Nucleus accumbens (tissue), 56 donors: ENCODE data around the gene CDC37.

ENCODE experiments used
- DNase-seq, 56 donors: peaks; one replicate each; lab custom pipeline; 2025; lab: John Stamatoyannopoulos, UW

Gene CDC37

DNA sequence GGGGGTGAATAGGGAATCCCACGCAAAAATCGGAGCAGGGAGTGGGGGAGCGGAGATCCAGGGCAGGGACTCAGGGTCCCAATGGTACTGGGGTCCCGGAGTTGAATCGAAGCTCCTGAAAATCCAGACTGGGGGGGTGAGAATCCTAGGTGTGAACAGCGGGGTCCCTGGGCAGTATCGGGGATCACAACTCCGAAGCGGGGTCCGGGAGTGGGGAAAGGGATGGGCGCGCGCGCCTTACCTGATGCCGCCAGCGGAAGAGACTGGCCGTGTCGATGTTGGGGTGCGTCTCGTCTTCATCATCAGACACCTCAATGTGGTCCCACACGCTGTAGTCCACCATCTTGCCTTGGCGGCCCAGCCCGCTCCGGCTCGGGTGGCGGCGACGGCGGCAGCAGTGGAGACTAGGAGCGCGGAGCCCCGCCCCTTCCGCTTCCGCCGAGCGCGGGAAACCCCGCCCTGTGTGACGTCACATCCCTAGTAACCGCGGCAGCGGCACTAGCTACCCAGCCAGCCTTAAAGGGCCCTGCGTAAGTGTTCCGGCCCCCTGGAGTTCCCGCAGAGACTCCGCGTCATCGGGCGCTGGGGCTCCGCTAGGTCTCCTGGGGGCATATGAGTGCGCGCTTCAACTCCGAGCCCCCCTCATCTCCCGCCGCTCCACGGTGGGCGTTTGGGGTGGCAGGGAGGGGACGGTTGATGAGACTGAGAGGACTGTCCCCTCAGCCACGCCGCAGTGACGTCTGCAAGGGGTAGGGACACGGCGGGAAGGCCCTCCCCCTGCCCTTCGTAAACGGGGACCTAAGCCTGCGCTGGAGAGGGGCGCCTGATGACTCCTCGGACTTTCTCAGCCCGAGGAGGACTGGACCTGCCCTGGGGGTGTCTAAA is at the start of gene CDC37:
TSS of gene CDC37 (minus strand) at position 406 of the 885 bp plus-strand sequence. CDS start at position 343, 63 bp downstream.
- DNase-seq, result peak in 55 of 56 donors; percentile 68 to 98 (median 92)

DNA sequence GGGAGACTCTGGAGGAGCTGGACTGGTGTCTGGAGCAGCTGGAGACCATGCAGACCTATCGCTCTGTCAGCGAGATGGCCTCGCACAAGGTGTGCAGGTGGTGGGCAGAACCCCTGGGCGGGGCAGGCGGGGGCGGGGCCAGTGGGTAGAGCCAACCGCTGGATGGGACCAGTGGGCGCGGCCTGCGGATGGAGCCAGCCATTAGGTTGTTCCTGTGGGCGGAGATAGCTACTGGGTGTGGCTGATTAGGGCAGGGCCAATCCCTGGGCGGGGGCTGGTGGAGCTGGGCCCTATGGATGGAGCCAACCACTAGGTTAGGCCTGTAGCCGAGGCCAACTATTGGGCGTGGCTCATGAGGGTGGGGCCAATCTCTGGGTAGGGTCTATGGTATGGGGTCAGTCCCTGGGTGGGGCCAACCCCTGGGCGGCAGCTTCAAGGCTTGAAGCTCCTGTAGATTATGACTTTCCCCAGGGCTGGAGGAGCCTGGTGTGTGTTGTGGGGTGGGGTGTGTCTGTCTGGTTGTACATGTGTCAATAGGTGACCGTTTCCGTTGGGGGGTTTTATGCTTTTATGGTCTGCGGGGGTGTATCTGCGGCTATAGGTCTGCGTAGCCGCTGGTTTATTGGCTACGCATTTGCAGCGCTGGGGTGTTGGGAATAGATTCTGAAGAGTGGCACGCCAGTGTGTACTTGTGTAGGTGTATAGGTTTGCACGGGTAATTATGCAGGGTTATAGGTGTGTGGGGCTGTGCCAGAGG is 47.7 kb upstream of the CDC37 start:
- DNase-seq, result no peak

DNA sequence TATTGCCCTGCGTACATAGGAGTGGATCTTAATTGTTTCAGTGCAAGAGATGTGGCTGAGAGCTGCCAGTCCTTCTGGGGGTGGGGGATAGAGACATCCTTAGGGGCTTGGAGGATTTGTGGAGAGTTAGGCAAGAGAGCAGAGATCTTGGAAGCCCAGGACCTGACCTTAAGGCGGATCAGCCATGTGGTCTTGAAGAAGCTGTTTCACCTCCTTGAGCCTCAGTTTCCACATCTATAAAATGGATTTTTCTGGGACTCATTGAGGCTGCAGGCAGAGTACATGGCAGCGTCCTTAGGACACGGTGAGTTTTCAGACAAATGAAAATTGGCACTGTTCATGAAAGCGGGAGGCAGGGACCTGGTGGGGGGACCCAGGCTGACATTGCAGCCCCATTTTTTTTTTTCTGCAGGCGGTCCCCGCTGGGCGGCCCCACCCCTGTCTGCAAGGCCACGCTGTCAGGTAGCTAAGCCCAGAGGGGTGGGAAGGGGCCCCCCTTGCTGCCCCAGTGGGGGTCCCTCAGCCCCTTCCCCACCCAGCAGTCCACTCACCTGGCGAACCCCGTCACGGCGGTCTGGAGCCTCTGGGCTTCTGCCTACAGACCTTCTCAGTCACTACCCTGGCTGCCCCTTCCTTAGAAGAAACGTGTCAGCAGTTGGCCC is 47.0 kb upstream of the CDC37 start:
- no peak for DNase-seq

DNA sequence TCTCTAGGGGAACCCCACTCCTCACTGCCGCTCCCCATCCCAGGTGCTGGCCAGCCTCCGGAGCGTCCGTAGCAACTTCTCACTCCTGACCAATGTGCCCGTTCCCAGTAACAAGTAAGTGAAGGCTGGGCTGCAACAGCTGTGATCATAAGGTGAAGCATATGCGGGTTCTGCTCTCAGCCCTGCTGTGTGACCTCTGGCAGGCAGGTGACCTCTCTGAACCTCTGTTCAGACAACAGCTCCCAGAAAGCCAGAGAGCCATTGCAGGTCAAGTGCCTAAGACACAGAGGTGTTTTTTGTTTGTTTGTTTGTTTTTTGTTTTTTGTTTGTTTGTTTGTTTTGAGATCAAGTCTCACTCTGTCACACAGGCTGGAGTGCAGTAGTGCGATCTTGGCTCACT is 45.7 kb upstream of the CDC37 start:
- no peak for DNase-seq

DNA sequence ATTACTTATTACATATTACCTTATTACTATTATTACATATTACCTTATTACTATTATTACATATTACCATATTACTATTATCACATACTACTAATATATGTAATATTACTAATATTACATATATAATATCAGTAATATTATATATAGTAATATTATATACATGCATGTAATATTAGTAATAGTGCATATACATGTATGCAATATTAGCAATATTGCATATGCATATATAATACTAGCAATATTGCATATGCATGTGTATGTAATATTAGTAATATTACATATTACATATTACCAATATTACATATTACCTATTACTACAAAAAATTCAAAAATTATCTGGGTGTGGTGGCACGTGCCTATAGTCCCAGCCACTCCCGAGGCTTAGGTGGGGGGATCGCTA is 39.4 kb upstream of the CDC37 start:
- no peak for DNase-seq

DNA sequence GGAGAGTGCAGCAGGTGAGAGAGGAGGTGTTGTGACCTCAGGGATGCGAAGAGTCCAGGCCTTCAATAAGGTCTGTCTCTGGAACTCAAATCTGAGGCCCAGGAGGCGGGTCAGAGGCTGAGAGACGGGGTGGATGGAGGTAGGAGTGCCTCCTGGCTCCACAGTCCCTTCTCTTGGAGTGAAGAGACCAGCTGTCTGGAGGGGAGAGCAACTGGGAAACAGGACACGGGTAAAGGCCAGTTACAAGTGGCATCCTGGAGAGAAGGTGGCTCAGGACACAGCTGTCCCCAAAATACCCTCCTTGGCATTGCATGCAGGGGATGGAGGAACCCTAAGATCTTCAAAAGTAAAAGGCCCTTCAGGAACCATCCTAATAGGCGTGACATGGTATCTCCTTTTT is 36.2 kb upstream of the CDC37 start:
- DNase-seq, result no peak

DNA sequence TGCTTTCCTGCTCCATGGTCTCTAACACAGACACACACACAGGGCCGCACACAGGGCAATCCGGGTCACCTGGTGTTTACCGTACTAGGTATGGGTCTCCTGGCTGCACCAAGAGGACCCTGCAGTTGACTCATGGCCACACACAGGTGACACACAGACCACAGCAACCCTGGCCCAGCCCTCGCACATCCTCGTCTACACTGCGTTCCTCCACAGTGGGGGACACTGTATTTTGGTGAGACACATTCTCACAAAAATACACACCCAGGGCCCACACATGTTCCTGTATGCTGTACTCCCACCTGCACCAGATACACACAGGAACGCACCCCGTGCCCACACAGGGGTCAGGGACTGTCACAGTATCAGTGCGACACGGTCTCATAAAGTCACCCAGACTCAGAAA is 29.8 kb upstream of the CDC37 start:
- DNase-seq, result peak in 12 of 56 donors; percentile 28 to 83 (median 66)

DNA sequence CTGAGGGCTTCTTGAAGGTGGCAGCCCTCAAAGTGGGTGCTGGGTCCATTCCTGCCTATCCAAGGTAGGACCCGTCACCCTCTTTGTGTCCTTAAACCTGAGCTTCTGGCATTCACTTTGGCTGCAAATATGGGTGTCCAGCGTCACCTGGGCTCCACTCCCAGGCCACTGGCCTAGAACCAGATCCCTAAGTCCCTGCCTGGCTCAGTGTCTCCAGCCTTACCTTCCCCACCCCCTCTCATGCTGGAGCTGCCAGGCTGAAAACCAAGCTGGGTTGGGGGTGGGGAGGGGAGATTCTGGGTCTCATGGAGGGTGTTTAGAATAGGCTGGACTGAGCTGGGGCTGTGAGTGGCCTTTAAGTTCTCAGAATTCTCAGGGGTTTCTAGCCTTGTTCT is 29.4 kb upstream of the CDC37 start:
- no peak for DNase-seq

DNA sequence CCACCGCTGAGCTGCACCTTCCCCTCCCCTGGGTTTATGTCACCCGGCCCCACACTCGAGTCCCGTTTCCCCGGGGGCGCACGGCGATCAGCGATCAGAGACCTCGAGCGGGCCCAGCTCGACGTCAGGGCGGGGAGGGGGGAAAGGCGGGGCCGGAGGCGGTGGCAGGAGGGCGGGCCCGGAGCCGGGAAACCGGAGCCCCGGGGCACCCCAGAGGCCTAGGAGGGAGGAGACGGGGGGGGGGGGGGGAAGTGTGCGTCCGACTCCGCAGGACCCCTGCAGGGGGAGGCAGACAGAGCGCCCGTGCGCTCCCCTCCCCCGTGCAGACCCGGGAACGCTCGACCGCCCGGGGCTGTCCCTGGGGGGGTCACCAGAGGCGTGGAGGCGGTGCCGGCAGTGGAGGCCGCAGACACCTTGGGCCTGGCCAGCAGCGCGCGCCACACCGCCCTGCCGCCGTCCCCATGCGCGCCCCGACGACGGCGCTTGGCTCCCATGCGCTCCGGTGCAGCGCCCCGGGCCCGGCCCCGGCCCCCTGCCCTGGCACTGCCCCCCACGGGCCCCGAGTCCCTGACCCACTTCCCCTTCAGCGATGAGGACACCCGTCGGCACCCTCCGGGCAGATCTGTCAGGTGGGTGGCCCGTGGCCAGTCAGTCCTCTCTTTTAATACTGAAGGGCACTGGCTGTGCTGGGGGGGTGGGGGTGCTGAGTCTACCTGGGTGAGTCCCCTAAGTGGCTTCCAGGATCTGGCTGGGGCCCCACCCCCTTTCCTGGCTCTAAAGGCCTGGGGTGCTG is 28.8 kb upstream of the CDC37 start:
- peak in 4 of 56 donors; percentile 14 to 39 (median 32) for DNase-seq

DNA sequence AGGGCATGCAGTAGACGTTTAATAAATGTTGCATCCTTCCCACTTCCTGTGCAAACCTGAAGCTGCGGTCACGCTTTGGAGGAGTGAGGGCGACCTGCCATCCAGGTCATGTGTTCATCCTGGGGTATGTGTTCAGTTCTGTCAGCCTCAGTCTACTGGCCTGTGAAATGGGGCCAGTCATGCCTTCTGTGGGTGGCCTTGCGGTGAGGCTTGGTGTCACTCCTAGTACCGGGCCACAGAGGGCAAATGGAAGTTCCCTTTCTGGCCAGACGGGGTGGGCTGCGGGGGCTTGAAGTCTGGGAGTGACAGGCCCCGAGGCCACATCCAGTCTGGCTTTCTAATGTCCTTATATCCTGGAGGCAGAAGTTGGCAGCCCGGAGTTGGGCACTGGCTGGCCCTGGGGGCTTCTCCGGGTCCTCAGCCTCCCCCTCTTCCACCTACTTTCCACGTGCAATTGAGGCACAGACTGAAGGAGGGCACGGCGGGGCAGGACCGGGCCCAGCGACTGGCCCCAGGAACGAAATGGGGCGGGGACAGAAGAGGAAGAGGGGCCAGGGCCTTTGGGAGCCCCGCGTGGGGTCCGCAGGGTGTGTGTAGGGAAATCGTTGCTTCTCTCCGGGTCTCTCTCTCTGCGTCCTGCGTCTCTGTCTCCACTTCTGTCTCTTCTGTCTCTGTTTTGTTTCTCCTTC is 28.1 kb upstream of the CDC37 start:
- no peak for DNase-seq

DNA sequence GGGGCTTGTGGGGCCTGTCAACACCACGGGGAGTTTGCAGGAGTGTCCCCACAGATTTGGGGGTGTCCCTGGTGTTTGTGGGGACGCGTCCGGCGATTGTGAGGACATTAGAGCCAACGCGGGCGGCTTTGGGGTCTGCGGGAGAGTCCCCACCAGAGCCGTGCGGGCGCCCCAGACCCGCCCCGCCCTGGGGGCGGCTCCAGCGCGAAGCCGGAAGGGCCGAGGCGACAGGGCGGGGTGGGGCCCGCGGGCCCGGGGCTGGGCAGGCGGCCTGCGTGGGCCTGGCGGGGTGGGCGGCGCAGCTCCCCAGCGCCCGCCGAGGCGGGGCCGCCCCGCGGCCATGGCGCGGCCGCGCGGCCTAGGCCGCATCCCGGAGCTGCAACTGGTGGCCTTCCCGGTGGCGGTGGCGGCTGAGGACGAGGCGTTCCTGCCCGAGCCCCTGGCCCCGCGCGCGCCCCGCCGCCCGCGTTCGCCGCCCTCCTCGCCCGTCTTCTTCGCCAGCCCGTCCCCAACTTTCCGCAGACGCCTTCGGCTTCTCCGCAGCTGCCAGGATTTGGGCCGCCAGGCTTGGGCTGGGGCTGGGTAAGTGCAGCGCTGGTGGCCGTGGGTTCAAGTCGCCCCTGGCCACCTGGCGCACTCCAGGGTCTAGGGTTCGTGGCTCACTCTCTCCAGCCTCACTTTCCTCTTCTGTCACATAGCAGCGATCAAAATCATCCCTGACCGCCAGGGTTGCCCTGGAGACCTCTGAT is 27.3 kb upstream of the CDC37 start:
- peak in 3 of 56 donors; percentile 7 to 41 (median 12) for DNase-seq

DNA sequence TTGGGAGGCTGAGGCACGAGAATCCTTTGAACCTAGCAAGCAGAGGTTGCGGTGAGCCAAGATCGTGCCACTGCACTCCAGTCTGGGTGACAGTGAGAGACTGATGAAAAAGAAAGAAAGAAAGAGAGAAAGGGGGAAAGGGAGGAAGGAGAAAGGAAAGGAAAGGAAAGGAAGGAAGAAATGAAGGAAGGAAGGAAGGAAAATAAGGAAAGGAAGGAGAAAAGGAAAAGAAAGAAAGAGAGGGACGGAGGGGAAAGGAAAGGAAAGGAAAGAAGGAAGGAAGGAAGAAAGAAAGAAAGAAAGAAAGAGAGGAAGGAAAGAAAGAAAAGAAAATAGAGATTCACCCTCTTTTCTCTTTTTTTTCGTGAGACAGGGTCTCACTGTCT is 25.6 kb upstream of the CDC37 start:
- DNase-seq, result no peak

DNA sequence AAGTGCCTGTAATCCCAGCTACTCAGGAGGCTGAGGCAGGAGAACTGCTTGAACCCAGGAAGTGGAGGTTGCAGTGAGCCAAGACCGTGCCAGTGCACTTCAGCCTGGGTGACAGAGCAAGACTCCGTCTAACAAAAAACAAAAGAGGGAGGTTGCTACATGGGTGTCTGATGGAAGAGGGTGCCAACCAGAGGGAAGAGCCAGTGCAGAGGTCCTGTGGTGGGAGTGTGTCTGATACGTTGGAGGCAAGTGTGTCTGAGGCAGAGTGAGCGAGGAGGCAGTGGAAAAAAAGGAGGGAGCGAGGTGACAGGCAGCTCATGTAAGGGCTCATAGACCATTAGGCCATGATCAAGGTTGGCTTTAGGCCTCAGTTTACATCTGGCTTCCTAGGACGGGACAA is 23.8 kb upstream of the CDC37 start:
- DNase-seq, result no peak

DNA sequence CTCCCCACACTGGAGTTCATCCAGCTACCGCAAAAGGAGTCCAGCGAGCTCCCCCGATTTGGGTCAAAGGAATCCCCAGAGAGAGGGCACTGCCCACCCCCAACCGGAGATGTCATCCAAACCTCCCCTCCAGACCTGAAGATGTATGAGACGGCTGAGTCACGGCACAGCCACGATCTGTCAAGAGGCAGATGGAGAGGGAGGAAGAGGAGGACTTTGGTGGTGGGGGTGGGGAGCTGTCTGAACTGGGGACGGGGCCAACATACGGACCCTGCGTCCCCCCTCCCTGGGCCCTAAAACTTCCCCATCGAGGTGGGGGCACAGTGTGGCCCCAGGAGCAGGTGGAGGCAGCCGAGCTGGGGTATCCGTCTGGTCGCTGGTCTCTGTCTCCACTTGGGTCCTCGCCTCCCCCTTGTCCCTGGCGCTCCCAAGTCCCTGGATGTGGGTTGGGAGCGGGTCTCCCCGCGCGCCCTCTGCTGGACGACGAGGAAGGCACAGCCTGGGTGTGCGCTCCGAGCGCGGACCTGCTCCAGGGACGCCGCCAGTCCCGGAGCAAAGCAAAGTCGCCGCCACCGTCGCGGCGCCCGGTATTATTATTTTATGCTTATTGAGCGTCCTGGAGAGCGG is 20.8 kb upstream of the CDC37 start:
- peak in 41 of 56 donors; percentile 16 to 77 (median 43) for DNase-seq

DNA sequence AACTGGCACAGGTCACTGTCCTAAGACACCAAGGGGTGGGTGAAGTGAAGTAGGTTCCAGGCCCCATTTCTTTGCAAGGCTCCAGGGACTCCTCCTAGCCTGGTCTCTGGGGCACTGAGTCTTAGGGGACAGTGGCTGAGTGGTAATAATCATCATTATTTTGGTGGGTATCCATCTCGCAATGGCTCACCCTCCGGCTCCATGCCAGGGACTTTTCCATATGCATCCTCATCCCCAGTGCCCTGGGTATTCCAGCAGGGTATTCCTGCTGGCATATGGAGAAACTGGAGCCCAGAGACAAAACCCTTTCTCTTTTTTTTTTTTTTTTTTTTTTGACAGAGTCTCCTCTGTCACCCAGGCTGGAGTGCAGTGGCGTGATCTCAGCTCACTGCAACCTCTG is 19.5 kb upstream of the CDC37 start:
- DNase-seq, result no peak

DNA sequence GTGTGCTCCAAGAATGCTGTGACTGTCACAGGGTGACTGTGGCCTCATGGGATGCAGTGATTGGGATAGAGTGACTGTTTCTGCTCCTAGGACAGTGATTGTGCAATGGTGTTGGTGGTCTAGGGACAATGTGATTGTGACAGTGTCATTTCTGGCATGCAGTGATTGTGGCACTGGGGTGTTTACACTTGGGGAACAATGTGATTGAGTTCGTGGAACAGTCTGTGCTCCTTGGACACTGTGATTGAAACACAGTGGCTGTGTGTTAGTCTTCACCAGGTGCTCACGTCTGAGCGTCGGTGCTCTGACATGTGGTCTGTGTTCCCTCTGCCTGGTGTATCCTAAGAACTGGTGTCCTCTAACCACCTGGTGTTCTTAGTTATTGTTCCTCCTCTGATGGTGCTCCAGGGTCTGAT is 18.7 kb upstream of the CDC37 start:
- no peak for DNase-seq

DNA sequence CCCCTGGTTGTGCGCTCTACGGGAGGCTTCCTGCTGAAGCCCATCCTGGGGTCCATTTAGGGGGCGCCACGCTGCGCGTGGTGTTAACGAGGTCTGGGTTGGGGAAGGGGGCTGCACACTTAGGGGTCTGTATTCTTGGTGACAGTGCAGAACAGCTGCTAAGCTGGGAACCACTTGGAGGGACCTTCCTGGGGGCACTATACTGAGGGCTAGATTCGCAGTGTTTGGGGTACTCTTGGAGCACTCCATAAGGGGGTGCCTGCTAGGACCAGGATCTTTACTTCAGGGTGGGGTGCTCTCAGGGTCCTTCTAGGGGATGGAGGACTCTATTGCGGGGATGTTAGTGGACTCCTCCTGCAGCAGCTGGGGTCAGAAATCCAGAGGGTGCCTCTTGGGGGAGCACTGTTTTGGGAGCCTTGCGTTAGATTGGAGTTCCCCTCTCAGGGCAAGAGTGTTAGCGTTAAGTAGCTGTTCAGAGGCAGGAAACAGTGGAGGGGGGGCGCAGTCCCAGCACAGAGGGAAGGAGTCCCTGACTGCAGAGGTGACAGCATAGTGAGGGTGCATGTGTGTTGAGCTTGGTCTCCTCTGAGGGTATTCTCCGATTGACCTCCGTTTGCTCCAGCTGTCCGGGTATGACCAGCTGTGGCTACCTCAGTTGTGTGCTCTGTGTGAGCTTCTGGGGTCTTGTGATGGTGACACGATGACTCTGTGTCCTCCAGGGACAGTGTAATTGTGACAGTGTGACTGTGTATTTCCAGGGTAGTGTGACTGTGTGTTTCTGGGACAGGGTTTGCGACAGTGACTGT is 18.1 kb upstream of the CDC37 start:
- DNase-seq, result peak in 1 of 56 donors; percentile 5
